Measurements from ENCODE around the gene COA8. TPM values are rescaled to one million over a fixed set of nuclear protein-coding genes. Genes with fewer than 3 reads are reported as not detected.
A peak's percentile ranks its signal among the peaks of the same experiment; 100 is the strongest.

The COA8 gene
- total RNA-seq, 1 donor from 2014 or later: 42.0 TPM

DNA sequence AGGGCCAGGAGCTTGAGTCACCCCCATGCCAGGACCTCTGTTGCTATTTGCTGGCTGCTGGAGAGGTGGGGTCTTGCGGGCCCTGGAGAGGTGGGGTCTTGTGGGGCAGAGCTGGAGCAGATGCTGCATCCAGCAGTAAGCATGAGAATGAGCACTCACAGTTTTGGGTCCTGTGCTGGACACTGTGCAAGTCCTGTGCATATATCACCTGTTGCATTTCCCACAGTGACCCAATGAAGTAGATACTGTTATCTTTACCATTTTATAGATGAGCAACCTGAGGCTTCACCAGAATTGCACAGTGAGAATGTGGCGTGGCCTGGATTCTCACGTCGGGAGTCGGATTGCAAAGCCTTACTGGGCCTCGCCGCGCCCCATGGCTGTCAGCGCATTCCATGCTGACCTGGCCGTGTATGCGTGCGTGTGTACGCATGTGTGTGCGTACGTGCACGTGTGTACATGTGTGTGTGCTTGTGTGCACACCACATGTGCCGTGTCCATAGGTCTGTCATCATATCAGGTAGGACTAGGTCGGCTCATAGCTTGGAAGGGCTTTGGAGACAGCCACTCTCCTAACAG, 12.0 kb downstream of the COA8 start:
- H3K27me3 Mint-ChIP-seq (ENCODE audit: unreplicated experiment): no peaks in the 10 kb centered on the region
- no peaks in the 10 kb centered on the region for H3K9me3 Mint-ChIP-seq (ENCODE audit: unreplicated experiment)
- DNase-seq (ENCODE audit: extremely low spot score, unreplicated experiment): no peak
- peaks cover 18% of the 10 kb centered on the region for H3K4me1 Mint-ChIP-seq (ENCODE audit: unreplicated experiment)
- H3K4me3 Mint-ChIP-seq (ENCODE audit: unreplicated experiment): no peak overlapping the region
- TF ChIP-seq, protein P1, sequence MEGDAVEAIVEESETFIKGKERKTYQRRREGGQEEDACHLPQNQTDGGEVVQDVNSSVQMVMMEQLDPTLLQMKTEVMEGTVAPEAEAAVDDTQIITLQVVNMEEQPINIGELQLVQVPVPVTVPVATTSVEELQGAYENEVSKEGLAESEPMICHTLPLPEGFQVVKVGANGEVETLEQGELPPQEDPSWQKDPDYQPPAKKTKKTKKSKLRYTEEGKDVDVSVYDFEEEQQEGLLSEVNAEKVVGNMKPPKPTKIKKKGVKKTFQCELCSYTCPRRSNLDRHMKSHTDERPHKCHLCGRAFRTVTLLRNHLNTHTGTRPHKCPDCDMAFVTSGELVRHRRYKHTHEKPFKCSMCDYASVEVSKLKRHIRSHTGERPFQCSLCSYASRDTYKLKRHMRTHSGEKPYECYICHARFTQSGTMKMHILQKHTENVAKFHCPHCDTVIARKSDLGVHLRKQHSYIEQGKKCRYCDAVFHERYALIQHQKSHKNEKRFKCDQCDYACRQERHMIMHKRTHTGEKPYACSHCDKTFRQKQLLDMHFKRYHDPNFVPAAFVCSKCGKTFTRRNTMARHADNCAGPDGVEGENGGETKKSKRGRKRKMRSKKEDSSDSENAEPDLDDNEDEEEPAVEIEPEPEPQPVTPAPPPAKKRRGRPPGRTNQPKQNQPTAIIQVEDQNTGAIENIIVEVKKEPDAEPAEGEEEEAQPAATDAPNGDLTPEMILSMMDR (IDR thresholded peaks at IDR 0.05): no peak
- H3K27ac Mint-ChIP-seq (ENCODE audit: unreplicated experiment): peak overlapping the region; percentile 78
- H3K36me3 Mint-ChIP-seq (ENCODE audit: unreplicated experiment): peaks cover 16% of the 10 kb centered on the region

DNA sequence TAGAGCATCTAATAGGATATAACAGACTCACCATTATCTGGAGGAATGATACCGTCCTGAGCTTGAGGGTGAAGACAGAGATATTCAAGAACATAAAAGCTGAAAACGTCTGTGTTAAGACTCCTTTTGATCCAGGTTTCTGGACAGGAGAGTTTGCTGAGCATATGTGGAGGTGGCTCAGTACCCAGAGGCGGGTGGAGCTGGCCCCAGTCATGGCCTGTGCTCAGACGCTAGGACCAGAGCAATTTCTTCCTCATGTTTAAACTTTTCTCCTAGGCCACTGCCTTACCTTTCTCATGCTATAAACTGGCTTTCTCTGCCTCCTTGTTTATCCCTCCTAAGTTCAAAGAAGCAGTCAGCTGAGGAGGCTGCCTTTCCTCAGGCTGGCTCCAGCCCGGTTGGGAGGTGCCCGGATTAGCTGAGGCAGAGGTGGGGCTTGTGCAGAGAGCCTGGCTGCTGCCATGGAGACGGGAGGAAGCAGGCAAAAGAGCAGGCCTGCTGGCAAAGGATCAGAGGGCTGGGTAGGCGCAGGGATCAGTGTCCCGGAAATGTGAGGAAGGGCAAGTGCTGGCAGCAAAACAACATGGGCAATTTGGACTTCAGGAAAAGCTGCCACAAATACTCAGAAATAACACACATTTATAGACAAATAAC, 13.7 kb downstream of the COA8 start:
- TF ChIP-seq, protein P1 (IDR thresholded peaks at IDR 0.05): no peak
- Mint-ChIP-seq H3K27me3 (ENCODE audit: unreplicated experiment) (no peaks in the 10 kb centered on the region), H3K27ac (ENCODE audit: unreplicated experiment) (peak overlapping the region; percentile 94), H3K4me1 (ENCODE audit: unreplicated experiment) (peaks cover 18% of the 10 kb centered on the region), H3K4me3 (ENCODE audit: unreplicated experiment) (no peak overlapping the region), H3K36me3 (ENCODE audit: unreplicated experiment) (peaks cover 16% of the 10 kb centered on the region), H3K9me3 (ENCODE audit: unreplicated experiment) (no peaks in the 10 kb centered on the region)
- DNase-seq (ENCODE audit: extremely low spot score, unreplicated experiment): peak; percentile 94

DNA sequence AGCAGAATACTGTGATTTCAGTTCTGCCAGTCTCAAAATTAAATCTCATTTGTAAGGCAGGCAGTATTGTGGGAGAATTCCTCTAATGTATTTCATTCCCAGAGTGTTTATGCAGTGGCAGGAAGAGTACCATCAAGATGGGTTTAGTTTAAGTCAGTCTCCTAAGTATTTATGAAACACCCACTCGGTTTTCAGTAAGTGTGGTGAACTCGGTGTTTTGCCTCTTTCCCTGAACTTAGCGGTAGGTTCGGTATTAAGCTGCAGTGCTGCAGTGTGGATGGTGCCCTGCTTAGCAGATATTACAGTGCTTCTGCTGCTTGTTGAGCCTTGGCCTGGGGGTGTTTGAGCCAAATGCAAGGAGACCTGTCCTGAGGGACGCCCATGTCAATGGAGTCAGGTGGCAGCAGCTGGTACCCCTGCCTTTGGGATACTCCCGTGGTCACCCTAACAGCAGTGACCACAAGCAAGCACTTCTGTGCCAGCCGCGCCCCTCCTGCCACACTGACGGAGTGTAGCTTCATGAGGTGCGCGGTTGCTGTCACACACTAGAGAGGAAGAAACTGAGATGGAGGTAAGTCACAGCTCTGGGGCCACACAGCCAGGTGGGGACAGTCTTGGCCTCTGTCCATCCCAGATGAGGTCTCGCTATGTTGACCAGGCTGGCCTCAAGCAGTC, 15.8 kb downstream of the COA8 start:
- Mint-ChIP-seq H3K27ac (ENCODE audit: unreplicated experiment) (no peak overlapping the region), H3K4me1 (ENCODE audit: unreplicated experiment) (peaks cover 16% of the 10 kb centered on the region), H3K9me3 (ENCODE audit: unreplicated experiment) (no peaks in the 10 kb centered on the region), H3K4me3 (ENCODE audit: unreplicated experiment) (no peak overlapping the region), H3K36me3 (ENCODE audit: unreplicated experiment) (peaks cover 15% of the 10 kb centered on the region), H3K27me3 (ENCODE audit: unreplicated experiment) (no peaks in the 10 kb centered on the region)
- DNase-seq (ENCODE audit: extremely low spot score, unreplicated experiment): no peak
- TF ChIP-seq, protein P1 (IDR thresholded peaks at IDR 0.05): no peak

DNA sequence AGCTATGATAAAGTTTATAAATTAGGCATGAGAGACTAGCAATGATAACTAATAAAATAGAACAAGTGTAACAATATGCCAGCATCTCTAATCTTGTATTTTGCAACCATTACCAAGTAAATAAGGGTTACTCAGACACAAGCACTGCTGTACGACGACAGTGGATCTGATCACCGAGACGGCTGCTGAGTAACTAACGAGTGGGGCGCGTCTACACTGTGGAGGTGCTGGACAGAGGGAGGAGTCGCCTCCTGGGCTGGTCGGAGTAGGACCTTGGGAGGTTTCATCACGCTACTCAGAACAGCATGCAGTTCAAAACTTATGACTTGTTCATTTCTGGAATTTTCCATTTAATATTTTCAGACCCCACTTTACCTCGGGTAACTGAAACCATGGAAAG, 18.4 kb downstream of the COA8 start:
- Mint-ChIP-seq H3K36me3 (ENCODE audit: unreplicated experiment) (peaks cover 14% of the 10 kb centered on the region), H3K27me3 (ENCODE audit: unreplicated experiment) (no peaks in the 10 kb centered on the region), H3K27ac (ENCODE audit: unreplicated experiment) (no peak overlapping the region), H3K4me3 (ENCODE audit: unreplicated experiment) (no peak overlapping the region), H3K4me1 (ENCODE audit: unreplicated experiment) (peaks cover 11% of the 10 kb centered on the region), H3K9me3 (ENCODE audit: unreplicated experiment) (no peaks in the 10 kb centered on the region)
- TF ChIP-seq, protein P1 (IDR thresholded peaks at IDR 0.05): no peak
- DNase-seq (ENCODE audit: extremely low spot score, unreplicated experiment): no peak

All from osteocyte (in vitro differentiated cells).